ENCODE measurements around the gene NIM1K. TPM values are rescaled to one million over a fixed set of nuclear protein-coding genes. Genes with fewer than 3 reads are reported as not detected.

The NIM1K gene
- total and polyA plus RNA-seq, 2 donors (not counting 3 experiments of a cell fraction or from before 2014, with no cell fraction given) = 0.04 to 0.49 TPM

DNA sequence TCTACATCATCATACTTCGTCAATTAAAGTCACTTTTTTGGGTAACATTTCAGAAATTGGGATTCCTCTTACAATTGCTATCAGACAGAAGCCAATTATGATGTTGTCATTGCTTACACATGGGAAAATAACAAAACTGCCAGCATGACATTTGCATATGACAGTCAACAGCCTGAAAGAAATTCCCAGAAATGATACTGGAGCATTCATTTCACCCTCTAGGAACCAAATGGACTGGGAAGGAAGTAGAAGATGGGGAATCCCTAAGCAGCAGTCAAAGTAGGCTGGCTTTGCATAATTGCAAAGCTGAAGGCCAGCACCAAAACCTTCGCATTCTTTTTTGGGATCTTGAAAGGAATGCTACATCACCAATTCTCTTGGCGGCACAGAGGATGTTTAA is 110.5 kb downstream of the NIM1K start:
- H3K4me3 ChIP-seq (replicated peaks in 1 of 3; ENCODE audit: insufficient read depth in 1 of 3, low read depth in 1 of 3, low read length in 3 of 3) = no peak overlapping the region
- no TSS peak for BruUV-seq (replicated peaks)
- intact Hi-C loops (cut with micrococcal nuclease) = no loop called here
- H3K27me3 ChIP-seq (ENCODE audit: control insufficient read depth in 2 of 2, insufficient read depth in 2 of 2, low read length in 2 of 2) = no peaks in the 10 kb centered on the region
- peaks cover 6% of the 10 kb centered on the region for H4K20me1 ChIP-seq (replicated peaks; ENCODE audit: control insufficient read depth, extremely low read depth, insufficient read depth, low read length)
- H2AFZ ChIP-seq (ENCODE audit: low read depth, low read length) = no peak overlapping the region
- peaks cover 5 to 25% of the 10 kb centered on the region in 2 experiments for H3K36me3 ChIP-seq (ENCODE audit: control insufficient read depth in 2 of 2, extremely low read depth in 1 of 2, insufficient read depth in 2 of 2, low read length in 2 of 2)
- CTCF ChIA-PET = interaction anchor here (1.2 to 2.2 kb wide), 2 partner anchors 10 to 87 kb away, joined by 3 to 7 read pairs; partner anchors contain the start of gene HMGCS1
- peaks cover 90% of the 10 kb centered on the region for H3K79me2 ChIP-seq (ENCODE audit: control insufficient read depth, insufficient read depth, low read length)
- dilution Hi-C loops (cut with MboI; ENCODE audit: extremely low pct_ligation_motif_present, low sequenced_read_pairs) = no loop called here
- POLR2A ChIA-PET = no interaction called here
- H3K9me1 ChIP-seq (replicated peaks; ENCODE audit: control insufficient read depth, extremely low read depth, insufficient read depth, low read length) = no peaks in the 10 kb centered on the region
- no peaks in the 10 kb centered on the region for H3K4me1 ChIP-seq (ENCODE audit: control insufficient read depth, extremely low read depth, insufficient read depth, low read length)
- H3K9me3 ChIP-seq (replicated peaks; ENCODE audit: control insufficient read depth, insufficient read depth, low read length) = no peaks in the 10 kb centered on the region
- H3K9ac ChIP-seq (replicated peaks; ENCODE audit: extremely low read depth, insufficient read depth, low read length) = no peak overlapping the region
- H3K27ac ChIP-seq (ENCODE audit: insufficient read depth, low read depth, low read length) = no peak overlapping the region
- TF ChIP-seq GATA2 (IDR thresholded peaks at IDR 0.05; ENCODE audit: insufficient read depth, insufficient read length, low read depth, low read length) (no peak), POLR2A (IDR thresholded peaks at IDR 0.05; ENCODE audit: low read depth, low read length) (no peak), MYC (IDR thresholded peaks at IDR 0.05; ENCODE audit: low read depth, low read length) (no peak), FOS (IDR thresholded peaks at IDR 0.05; ENCODE audit: borderline replicate concordance, insufficient read depth, low read length) (no peak), POLR2AphosphoS5 (IDR thresholded peaks at IDR 0.05; ENCODE audit: insufficient read depth, low read depth, low read length) (no peak)
- TF ChIP-seq, protein P1, sequence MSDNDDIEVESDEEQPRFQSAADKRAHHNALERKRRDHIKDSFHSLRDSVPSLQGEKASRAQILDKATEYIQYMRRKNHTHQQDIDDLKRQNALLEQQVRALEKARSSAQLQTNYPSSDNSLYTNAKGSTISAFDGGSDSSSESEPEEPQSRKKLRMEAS (IDR thresholded peaks at IDR 0.05; ENCODE audit: insufficient read depth, insufficient read length) = no peak
- TF ChIP-seq, protein P2, sequence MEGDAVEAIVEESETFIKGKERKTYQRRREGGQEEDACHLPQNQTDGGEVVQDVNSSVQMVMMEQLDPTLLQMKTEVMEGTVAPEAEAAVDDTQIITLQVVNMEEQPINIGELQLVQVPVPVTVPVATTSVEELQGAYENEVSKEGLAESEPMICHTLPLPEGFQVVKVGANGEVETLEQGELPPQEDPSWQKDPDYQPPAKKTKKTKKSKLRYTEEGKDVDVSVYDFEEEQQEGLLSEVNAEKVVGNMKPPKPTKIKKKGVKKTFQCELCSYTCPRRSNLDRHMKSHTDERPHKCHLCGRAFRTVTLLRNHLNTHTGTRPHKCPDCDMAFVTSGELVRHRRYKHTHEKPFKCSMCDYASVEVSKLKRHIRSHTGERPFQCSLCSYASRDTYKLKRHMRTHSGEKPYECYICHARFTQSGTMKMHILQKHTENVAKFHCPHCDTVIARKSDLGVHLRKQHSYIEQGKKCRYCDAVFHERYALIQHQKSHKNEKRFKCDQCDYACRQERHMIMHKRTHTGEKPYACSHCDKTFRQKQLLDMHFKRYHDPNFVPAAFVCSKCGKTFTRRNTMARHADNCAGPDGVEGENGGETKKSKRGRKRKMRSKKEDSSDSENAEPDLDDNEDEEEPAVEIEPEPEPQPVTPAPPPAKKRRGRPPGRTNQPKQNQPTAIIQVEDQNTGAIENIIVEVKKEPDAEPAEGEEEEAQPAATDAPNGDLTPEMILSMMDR (IDR thresholded peaks at IDR 0.05; ENCODE audit: extremely low read depth in 1 of 2, insufficient read depth in 1 of 2, low read depth in 1 of 2, low read length in 2 of 2) = no peak
- DNase-seq (ENCODE audit: low read depth, low spot score) (no peak), FAIRE-seq (no peak)
- H3K4me2 ChIP-seq (ENCODE audit: insufficient read depth, low read length) = no peak overlapping the region
